ENCODE data around the gene MTRF1. TPM values are rescaled to one million over a fixed set of nuclear protein-coding genes. Genes with fewer than 3 reads are reported as not detected.

Gene MTRF1
- total and polyA plus RNA-seq, 2 donors from 2014 or later = 11.3 to 11.8 TPM

- no peak overlapping the region for H3K9ac ChIP-seq (ENCODE audit: low read length in 3 of 3)
- H3K4me1 ChIP-seq (ENCODE audit: control insufficient read depth in 2 of 3, insufficient read depth in 2 of 3, low read depth in 1 of 3, low read length in 3 of 3) = no peaks in the 10 kb centered on the region
- intact Hi-C loops (cut with DNase I) = no loop called here
- H3K27me3 ChIP-seq (ENCODE audit: control insufficient read depth, insufficient read depth, low read length) = no peaks in the 10 kb centered on the region
- DNase-seq (no peak), FAIRE-seq (no peak)
- H3K4me3 ChIP-seq (ENCODE audit: low read length in 3 of 3) = no peak overlapping the region
- no peaks in the 10 kb centered on the region for H3K9me3 ChIP-seq (ENCODE audit: control insufficient read depth in 2 of 3, insufficient read depth in 1 of 3, low read length in 3 of 3)
- no peak overlapping the region for H3K27ac ChIP-seq (ENCODE audit: low read depth in 2 of 2, low read length in 2 of 2)
- TF ChIP-seq CTCF (IDR thresholded peaks at IDR 0.05; ENCODE audit: borderline replicate concordance, extremely low read depth, insufficient read depth) = no peak
- H3K36me3 ChIP-seq (ENCODE audit: control insufficient read depth in 2 of 3, insufficient read depth in 3 of 3, low read length in 3 of 3) = no peaks in the 10 kb centered on the region
These were observed 13.4 kb upstream of the MTRF1 start for GRCh38 chr13:41276824-41277223.

- TF ChIP-seq CTCF (IDR thresholded peaks at IDR 0.05; ENCODE audit: borderline replicate concordance, extremely low read depth, insufficient read depth) = no peak
- no peak overlapping the region for H3K9ac ChIP-seq (ENCODE audit: low read length in 3 of 3)
- H3K9me3 ChIP-seq (ENCODE audit: control insufficient read depth in 2 of 3, insufficient read depth in 1 of 3, low read length in 3 of 3) = no peaks in the 10 kb centered on the region
- intact Hi-C loops (cut with DNase I) = no loop called here
- H3K4me3 ChIP-seq (ENCODE audit: low read length in 3 of 3) = no peak overlapping the region
- no peak for FAIRE-seq
- H3K27me3 ChIP-seq (ENCODE audit: control insufficient read depth, insufficient read depth, low read length) = no peaks in the 10 kb centered on the region
- H3K4me1 ChIP-seq (ENCODE audit: control insufficient read depth in 2 of 3, insufficient read depth in 2 of 3, low read depth in 1 of 3, low read length in 3 of 3) = no peaks in the 10 kb centered on the region
- no peak for DNase-seq
- H3K36me3 ChIP-seq (ENCODE audit: control insufficient read depth in 2 of 3, insufficient read depth in 3 of 3, low read length in 3 of 3) = no peaks in the 10 kb centered on the region
- no peak overlapping the region for H3K27ac ChIP-seq (ENCODE audit: low read depth in 2 of 2, low read length in 2 of 2)
These were observed 11.5 kb upstream of the MTRF1 start for GRCh38 chr13:41274881-41275280.

GRCh38 chr13:41273831-41274441 lies 10.6 kb upstream of the MTRF1 start:
- Histone ChIP-seq H3K9ac (ENCODE audit: low read length in 3 of 3) (no peak overlapping the region), H3K27me3 (ENCODE audit: control insufficient read depth, insufficient read depth, low read length) (no peaks in the 10 kb centered on the region), H3K9me3 (ENCODE audit: control insufficient read depth in 2 of 3, insufficient read depth in 1 of 3, low read length in 3 of 3) (no peaks in the 10 kb centered on the region), H3K4me1 (ENCODE audit: control insufficient read depth in 2 of 3, insufficient read depth in 2 of 3, low read depth in 1 of 3, low read length in 3 of 3) (no peaks in the 10 kb centered on the region), H3K36me3 (ENCODE audit: control insufficient read depth in 2 of 3, insufficient read depth in 3 of 3, low read length in 3 of 3) (no peaks in the 10 kb centered on the region), H3K27ac (ENCODE audit: low read depth in 2 of 2, low read length in 2 of 2) (no peak overlapping the region), H3K4me3 (ENCODE audit: low read length in 3 of 3) (no peak overlapping the region)
- TF ChIP-seq CTCF (IDR thresholded peaks at IDR 0.05; ENCODE audit: borderline replicate concordance, extremely low read depth, insufficient read depth) = no peak
- no peak for DNase-seq
- intact Hi-C loops (cut with DNase I) = no loop called here
- no peak for FAIRE-seq

All from kidney (tissue), 14 donors.